Calu3 (cell line): ENCODE data around the gene TENT4B. TPM values are rescaled to one million over a fixed set of nuclear protein-coding genes. Genes with fewer than 3 reads are reported as not detected.

Experiments used
- BruUV-seq: library from RNA; stranded (reverse); fragments of 400-500 nt; replicated peaks from 2 replicates; lab custom pipeline; 2021; lab: Mats Ljungman, UMichigan
- CTCF ChIA-PET: fragments of 300-600 bp; sonication (Branson Sonifier 250); formaldehyde crosslinking; loops from one replicate; lab custom pipeline; 2022; ENCODE audit warnings: antibody characterized with exemption; lab: Charles Lee
- DNase-seq: peaks from one replicate; pipeline ENCODE4 v3.0.0; 2022
- H3K27ac Mint-ChIP-seq: one replicate; pipeline ENCODE4 v1.8.0; 2022; ENCODE audit warnings: mixed read lengths; ENCODE audit not compliant: unreplicated experiment
- H3K27me3 Mint-ChIP-seq: one replicate; pipeline ENCODE4 v1.8.0; 2022; ENCODE audit warnings: mixed read lengths; ENCODE audit not compliant: unreplicated experiment
- H3K36me3 Mint-ChIP-seq: one replicate; pipeline ENCODE4 v1.8.0; 2022; ENCODE audit warnings: mild to moderate bottlenecking, moderate library complexity, mixed read lengths; ENCODE audit not compliant: insufficient read depth, unreplicated experiment
- H3K4me1 Mint-ChIP-seq: one replicate; pipeline ENCODE4 v1.8.0; 2022; ENCODE audit warnings: mild to moderate bottlenecking, low read depth, mixed read lengths; ENCODE audit not compliant: unreplicated experiment
- H3K4me3 Mint-ChIP-seq: one replicate; pipeline ENCODE4 v1.8.0; 2022; ENCODE audit warnings: mild to moderate bottlenecking, low read depth, moderate library complexity, mixed read lengths; ENCODE audit not compliant: unreplicated experiment
- H3K9me3 Mint-ChIP-seq: one replicate; pipeline ENCODE4 v1.8.0; 2022; ENCODE audit warnings: low read depth, mixed read lengths; ENCODE audit not compliant: unreplicated experiment
- CTCF ChIP-seq: fragments of 200-600 bp; IDR thresholded peaks from one replicate; pipeline ENCODE4 v1.8.0; 2022; ENCODE audit warnings: antibody characterized with exemption; ENCODE audit not compliant: unreplicated experiment
- intact Hi-C: fragments of 100-400 bp; cut with micrococcal nuclease; formaldehyde crosslinking; loops from one replicate; pipeline ENCODE4 v1.10.0; 2022; ENCODE audit not compliant: unreplicated experiment
- total RNA-seq: library from RNA; stranded (reverse); gene quantifications from 2 replicates; pipeline ENCODE4 v1.2.3, GENCODE V29; 2022

TENT4B gene
- total RNA-seq, 1 experiment from 2014 or later = 21.7 TPM

GRCh38 chr16:50121278-50121677, 31.8 kb upstream of the TENT4B start:
- TF ChIP-seq CTCF = no peak
- CTCF ChIA-PET = interaction anchor here (0.6 to 1.2 kb wide), 2 partner anchors 22 to 31 kb away, joined by 3 read pairs; no protein-coding TSS in a partner anchor
- intact Hi-C loops = no loop called here

GRCh38 chr16:50121721-50122445, 31.2 kb upstream of the TENT4B start:
- Mint-ChIP-seq H3K9me3 (no peaks in the 10 kb centered on the region), H3K27ac (no peak overlapping the region), H3K36me3 (no peaks in the 10 kb centered on the region), H3K4me1 (no peaks in the 10 kb centered on the region), H3K27me3 (peaks cover 14% of the 10 kb centered on the region), H3K4me3 (no peak overlapping the region)
- TF ChIP-seq CTCF = no peak
- DNase-seq = no peak
- CTCF ChIA-PET = interaction anchor here (1.2 kb wide), 1 partner anchor 30 kb away, joined by 3 read pairs; no protein-coding TSS in a partner anchor
- BruUV-seq = no TSS peak
- intact Hi-C loops = no loop called here

More at GRCh38 chr16:50121278-50121677, 31.8 kb upstream of the TENT4B start:
- Mint-ChIP-seq H3K4me3 (no peak overlapping the region), H3K36me3 (no peaks in the 10 kb centered on the region), H3K9me3 (no peaks in the 10 kb centered on the region), H3K4me1 (no peaks in the 10 kb centered on the region), H3K27ac (no peak overlapping the region), H3K27me3 (peaks cover 14% of the 10 kb centered on the region)
- no TSS peak for BruUV-seq
- DNase-seq = no peak

- no peak for TF ChIP-seq CTCF
- Mint-ChIP-seq H3K4me3 (no peak overlapping the region), H3K27ac (no peak overlapping the region), H3K4me1 (no peaks in the 10 kb centered on the region), H3K27me3 (peaks cover 14% of the 10 kb centered on the region), H3K9me3 (no peaks in the 10 kb centered on the region), H3K36me3 (no peaks in the 10 kb centered on the region)
- no peak for DNase-seq
- intact Hi-C loops = no loop called here
- CTCF ChIA-PET = interaction anchor here (0.6 to 0.7 kb wide), 2 partner anchors 31 to 58 kb away, joined by 3 to 4 read pairs; partner anchors contain the start of gene HEATR3
- BruUV-seq = no TSS peak
Observed at GRCh38 chr16:50123417-50123816, 29.7 kb upstream of the TENT4B start.

- Mint-ChIP-seq H3K27me3 (peaks cover 14% of the 10 kb centered on the region), H3K36me3 (no peaks in the 10 kb centered on the region), H3K4me1 (no peaks in the 10 kb centered on the region), H3K27ac (no peak overlapping the region), H3K9me3 (no peaks in the 10 kb centered on the region), H3K4me3 (no peak overlapping the region)
- DNase-seq = no peak
- BruUV-seq = no TSS peak
- CTCF ChIA-PET = no interaction called here
- intact Hi-C loops = no loop called here
- TF ChIP-seq CTCF = no peak
Observed at GRCh38 chr16:50124769-50125168, 28.3 kb upstream of the TENT4B start.
